Measurements from ENCODE around the gene C11orf58.

The C11orf58 gene

DNA sequence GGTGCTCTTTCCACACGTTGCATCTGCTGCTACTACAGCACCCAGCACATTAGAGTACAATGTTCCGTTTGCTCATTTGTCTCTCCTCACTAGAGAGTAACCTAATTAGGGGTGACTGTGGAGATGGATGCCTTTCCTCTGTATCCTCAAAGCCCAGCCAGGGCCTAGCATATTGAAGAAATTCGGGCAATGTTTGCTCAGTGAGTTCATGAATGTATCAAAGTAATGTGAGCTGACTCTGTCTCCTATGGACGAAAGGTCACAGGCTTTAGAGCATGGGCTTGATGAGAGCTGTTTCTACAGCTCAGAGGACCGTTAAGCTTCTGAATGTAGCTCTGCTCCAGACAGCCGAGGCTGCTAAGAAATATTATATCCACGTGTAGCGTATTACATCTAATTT is 67.5 kb downstream of the C11orf58 start:
- DNase-seq, result no peak

DNA sequence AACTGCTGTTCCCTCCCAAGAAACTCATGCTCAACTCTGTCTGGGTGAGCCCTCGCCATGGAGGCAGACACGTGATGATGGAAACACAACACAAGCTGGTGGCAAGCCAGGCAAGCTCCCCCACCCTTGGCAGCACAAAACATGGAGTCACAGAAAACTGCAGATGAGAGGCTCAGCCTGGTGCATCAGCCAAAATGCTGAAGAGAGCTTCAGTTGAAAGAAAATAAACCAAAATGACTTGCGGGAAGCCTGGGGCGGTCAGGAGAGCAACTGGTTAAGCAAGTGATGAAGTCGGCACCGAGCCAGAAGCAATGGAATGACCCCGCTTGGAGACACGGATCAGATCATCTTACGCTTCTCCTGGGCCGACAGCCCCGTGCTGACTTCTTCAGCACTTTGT is 68.3 kb downstream of the C11orf58 start:
- no peak for DNase-seq

DNA sequence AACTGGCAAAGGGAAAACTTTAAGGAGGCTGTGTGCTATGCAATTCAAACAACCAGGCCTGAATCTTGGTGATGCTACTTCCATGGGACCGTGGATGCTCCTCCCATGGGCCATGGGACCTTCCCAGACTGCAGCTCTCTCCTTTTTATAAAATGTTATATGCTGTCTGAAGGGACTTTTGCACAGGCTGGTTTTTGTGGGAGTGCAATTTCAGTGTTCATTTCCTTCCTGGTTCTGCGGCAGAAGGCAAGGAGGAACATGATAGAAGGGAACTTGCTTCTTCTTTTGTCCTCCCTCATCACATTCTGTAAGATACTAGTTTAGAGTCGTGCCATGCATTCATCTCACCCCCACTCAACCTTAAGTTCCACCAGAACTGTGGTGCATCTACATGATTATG is 68.9 kb downstream of the C11orf58 start:
- DNase-seq, result no peak

Measured in NCI-H1436 (cell line).